ENCODE measurements around the gene FNTB.

The FNTB gene, protein sequence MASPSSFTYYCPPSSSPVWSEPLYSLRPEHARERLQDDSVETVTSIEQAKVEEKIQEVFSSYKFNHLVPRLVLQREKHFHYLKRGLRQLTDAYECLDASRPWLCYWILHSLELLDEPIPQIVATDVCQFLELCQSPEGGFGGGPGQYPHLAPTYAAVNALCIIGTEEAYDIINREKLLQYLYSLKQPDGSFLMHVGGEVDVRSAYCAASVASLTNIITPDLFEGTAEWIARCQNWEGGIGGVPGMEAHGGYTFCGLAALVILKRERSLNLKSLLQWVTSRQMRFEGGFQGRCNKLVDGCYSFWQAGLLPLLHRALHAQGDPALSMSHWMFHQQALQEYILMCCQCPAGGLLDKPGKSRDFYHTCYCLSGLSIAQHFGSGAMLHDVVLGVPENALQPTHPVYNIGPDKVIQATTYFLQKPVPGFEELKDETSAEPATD

DNA sequence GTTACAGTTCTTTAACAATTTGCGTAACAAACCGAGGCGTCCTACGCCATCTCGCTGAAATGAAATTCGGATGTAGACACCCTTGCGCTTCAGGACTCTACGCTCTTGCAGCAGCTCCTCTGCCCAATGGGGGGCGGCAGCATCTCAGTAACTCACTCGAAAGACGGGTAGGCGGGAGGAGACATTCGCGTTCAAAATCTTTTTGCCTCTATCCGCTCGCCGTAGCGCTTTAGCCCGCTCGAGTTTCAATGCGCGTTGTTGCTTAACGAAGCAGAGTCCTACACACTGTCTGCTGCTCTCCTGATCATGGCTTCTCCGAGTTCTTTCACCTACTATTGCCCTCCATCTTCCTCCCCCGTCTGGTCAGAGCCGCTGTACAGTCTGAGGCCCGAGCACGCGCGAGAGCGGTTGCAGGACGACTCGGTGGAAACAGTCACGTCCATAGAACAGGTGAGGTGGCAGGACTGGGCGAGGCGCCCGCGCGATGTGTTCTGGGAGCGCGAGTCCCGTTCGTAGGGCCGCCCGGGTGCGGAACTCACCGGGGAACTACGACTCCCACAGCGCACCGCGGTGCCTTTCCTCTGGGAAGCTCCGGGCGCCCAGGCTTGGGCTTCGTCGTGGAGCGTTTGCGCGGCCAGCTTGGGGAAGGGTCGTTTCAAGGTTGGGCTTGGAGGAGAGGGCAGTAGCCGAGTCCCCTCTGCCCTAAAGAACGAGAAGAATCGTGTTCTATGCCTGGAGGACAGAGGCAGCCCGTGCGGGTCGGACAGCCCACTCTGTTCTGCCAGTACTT, at the start of gene FNTB:
TSS of gene FNTB (plus strand) at position 248 of the 790 bp plus-strand sequence. CDS start at position 307, 59 bp downstream.
- DNase-seq (ENCODE audit: low read depth in 2 of 2), result peak; percentile 85 to 90

DNA sequence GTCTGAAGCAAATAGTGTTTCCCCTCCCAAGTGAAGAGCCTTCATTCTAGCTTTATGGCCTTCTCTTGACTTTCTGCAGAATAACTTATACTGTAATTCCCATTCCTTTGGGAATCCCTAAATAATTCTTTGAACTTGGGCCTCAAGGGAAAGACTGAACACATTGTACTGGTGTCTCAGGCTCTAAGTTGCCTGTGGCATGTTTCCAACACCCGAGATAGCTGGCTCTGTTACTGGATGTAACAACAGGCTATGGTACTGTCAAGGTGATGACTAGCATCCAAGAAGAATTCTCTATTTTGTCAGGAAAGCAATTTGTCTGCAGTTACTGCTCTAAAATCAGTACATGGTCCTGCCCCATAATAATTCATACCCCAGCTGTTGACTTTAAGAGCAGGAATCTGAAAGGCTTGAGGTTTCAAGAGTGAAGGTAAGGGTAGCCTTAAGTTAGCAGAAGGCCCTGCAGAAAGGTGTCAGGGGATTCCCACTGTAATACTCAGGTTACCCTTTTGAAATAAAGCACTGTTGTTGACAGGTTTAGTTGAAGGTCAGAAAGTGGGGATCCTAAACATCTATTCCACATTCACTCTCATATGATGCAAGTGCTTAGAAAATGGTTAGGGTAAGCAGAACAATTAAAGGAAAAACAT, 49.4 kb upstream of the FNTB start:
- DNase-seq (ENCODE audit: low read depth in 2 of 2), result no peak

DNA sequence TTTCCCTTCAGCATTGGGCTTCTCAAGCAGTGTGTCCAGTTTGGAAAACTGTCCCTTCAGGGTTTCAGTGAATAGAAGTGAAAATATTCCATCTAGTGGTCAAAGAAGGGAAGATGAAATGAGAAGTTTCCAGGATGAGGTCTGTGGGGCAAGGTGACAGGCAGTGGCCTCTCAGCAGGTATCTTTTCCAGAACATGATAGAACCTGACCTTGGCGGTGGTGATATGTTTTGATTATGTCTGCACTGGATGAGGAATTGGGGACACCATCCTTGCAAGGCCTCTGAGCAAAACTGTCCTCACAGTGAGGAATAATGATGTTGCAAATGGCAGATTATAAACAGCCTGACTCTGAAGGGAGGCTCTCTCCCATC, 48.9 kb upstream of the FNTB start:
- DNase-seq (ENCODE audit: low read depth in 2 of 2), result no peak

DNA sequence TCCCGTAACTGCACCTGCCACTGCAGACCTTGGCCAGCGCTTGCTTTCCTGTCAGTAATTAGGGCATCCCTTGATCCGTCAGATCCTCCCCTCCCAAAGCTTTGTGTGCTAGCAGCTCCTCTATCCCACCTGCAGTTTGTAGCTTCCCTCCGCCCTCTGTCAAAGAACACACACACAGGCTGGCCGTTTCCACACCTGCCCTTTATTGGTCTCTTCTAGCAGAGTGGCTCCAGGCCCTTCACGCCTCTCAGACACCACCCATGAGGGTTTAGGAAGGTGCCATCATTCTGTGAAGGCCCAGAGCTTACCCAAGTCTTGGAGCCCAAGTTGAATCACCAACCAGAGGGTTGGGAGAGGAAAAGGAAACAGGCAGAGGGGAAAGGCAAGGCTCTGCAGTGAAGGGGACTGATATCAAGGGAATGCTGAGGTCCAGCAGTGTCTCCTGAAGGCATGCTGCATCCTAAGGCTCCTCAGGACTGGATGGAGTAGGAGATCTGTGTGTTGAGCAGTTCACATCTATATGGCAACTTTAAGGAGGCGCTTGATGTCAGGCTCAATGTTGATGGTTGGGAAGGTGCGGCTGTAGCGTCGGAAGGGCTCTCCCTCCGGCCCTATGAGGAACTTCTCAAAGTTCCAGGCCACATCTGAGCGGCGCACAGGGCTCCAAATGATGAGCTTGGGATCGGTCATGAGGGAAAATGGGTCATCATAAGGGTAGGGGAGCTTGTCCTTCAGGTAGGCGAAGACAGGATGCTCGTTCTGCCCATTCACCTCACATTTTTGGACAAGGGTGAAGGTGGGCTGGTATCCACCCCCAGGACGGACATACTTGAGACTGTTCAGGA, 47.5 kb upstream of the FNTB start:
- no peak for DNase-seq (ENCODE audit: low read depth in 2 of 2)

DNA sequence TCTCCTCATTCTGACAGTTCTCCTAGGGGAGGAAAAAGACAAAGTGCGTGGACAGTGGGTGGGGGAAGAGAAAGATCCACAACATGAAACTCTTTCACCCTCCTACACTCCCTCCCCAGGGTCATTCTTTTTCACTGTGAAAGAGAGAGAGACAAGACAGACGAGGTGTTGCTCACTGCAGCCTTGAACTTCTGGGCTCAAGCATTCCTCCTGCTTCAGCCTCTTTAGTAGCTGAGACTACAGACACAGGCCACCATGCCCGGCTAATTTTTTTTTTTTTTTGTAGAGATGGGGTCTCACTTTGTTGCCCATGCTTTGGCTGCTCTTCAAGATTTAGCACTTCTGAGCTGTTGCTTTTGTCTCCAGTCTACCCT, 46.9 kb upstream of the FNTB start:
- no peak for DNase-seq (ENCODE audit: low read depth in 2 of 2)

DNA sequence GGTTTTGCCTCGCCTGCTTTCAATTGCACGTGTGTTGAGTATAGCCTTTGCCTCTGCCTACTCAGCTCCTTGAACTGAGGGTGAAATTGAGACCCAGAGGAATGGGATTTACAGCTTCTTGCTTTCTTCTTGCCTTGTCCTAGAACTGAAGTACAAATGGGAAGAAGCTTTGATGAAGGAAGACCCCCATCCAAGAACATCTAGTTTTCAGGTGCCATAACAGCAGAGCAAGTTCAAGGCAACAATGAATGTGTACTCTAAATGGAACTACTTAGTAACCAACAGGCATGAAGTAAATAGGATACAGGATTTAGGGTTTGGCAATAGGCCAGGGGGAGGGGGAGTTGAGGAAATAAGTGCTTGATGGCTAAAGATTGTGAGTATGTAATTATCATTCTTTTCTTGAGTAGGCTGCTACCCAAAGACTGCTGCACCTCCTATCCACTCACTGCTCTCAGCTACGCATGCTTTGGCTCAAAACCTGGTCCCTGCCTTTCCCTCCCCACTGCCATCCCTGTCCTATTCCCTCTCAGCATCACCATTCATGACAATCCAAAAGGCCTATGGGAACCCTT, 46.3 kb upstream of the FNTB start:
- DNase-seq (ENCODE audit: low read depth in 2 of 2), result no peak

DNA sequence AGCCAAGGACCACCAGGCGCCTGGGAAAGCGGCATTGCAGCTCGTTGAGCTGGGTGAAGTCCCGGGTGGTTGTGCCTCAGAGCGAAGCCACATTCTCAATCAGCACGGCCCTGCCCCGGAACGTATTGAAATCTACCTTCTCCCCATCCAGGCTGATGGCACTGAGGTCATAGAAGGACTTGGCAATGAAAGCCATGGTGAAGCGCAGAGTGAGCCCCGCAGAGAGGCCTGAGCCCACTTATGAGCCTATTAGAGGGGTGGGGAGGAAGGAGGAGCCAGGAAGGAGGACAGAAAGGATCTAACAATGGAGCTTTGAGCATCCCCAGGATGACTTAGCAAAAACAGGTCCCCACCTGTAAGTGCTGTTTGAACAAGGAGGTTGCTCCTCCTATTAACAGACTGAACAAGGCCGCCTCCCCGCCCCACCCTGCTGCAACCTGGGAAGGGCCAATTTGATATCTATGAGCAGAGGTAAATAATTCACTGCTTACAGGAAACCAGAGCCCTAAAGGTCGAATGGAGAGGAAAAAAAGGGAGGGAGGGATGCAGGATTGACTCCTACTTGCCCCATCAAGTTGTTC, 44.1 kb upstream of the FNTB start, which contains the start of gene GPX2:
TSS of gene GPX2 (minus strand) at position 215 of the 581 bp plus-strand sequence. CDS start at position 196, 19 bp downstream.
- DNase-seq (ENCODE audit: low read depth in 2 of 2), result no peak

DNA sequence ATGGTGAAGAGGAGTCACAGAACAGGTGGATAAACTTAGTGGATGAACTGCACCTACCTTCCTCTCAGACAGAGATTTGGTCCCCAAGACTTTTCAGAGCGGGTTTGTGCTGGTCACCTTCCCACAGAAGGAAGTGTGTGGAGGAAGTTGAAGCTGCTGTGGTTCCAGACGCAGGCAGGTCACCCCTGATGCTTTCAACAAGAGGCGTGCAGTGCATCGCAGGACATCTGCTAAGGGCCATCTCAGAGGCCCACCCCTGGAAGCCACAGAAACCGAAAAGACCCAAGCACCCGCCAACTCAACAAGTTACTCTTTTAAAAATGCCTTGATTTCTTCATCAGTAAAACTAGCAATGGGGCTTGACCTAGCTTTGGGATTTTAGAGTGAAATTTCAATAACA, 43.1 kb upstream of the FNTB start:
- DNase-seq (ENCODE audit: low read depth in 2 of 2), result no peak

DNA sequence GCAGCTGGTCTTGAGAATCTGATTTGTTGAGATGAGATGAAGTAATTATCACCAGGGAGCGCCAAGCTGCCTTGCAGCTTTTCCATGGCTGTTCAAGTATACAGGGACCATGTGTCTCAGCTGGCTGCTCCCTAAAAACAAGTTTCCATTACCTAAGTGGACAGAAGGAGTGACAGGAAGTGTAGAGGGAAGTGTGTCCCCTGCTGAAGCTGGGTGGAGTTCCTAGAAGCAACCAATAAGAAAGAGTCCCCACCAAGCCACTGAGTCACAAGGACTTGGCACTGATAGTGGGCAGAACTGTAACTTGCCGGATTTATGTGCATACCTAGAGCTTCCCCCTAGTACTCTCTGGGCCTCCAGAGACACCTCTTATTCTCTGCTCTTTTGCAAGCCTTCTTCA, 42.7 kb upstream of the FNTB start:
- no peak for DNase-seq (ENCODE audit: low read depth in 2 of 2)

DNA sequence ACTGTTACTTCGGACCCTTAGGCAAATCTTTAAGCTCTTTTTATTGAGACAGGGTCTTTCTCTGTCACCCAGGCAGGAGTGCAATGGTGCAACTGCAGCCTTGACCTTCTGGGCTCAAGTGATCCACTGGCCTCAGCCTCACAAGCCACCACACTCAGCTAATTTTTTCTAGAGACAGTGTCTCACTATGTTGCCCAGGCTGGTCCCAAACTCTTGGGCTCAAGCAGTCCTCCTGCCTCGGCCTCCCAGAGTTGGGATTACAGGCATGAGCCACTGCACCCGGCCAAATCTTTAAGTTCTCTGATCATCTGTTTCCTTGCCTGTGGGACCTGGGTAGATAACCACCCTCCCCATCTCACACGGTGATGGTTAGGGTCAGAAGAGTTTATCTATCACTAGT, 41.8 kb upstream of the FNTB start:
- no peak for DNase-seq (ENCODE audit: low read depth in 2 of 2)

DNA sequence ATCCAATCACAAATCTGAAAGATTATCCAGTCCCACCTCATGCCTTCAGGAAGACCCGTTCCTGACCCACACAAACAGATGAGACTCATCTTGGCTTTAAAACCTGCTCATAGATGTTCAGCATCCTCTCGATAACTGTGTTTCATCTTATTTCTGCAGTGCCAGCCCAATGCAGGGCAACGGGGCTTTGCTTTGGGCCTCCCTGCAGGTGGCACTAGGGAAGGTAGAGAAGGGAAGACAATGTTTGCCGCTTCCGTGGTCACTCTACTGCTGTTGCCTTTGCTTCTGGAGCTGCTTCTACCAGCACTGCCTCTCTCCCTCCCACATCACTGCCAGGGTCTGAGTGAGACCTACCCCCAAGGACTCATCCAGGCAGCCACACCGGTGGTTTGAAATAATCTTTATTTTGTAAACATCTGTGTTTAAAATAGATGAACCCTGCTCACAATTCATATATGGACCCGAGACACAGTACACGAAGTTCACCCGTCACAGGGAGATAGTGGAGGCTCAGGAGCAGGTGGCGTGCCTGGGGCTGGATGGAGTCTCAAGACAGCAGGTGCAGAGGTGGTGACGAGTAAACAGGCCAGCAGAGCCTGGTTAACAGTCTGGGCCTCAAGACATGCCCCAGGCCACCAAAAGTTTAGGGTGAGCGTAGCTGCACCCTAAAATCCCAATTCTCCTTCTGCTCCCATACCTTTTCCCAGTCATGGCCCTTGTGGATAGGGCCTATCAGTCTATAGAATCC, 41.1 kb upstream of the FNTB start:
- no peak for DNase-seq (ENCODE audit: low read depth in 2 of 2)

DNA sequence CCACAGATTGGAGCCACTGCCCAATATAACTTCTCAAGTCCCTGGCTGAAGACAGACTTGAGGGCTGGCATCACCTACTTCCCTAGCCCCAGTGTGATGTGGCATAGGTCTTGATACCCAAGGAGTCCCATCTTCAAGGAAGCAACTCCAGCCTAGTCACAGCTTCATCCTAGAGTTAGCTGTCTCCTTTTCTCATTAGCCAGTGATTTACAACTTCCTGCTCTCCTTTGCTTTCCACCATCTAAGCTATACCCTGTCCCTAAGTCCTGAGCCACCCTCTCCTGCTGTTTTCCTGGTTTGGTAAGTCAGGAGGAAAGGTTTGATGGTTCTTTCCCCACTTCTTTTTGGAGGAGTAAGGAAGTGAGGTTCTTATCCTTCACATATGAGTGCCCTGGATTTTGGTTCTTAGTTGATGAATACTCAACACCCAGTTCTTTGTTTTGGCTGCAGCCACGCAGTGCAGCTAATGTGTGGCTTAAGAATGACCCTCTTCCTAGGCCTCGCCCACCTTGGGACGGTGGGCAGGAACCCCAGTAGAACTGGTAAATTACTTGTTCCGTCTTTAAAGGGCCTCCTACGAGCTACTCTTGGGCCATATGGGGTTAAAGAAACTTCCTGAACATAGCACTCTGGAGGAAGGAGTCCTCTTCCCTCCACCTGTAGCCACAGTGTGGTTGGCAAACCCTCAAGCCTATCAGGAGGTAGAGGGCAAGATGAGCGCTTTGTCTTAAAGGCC, 40.2 kb upstream of the FNTB start:
- no peak for DNase-seq (ENCODE audit: low read depth in 2 of 2)

DNA sequence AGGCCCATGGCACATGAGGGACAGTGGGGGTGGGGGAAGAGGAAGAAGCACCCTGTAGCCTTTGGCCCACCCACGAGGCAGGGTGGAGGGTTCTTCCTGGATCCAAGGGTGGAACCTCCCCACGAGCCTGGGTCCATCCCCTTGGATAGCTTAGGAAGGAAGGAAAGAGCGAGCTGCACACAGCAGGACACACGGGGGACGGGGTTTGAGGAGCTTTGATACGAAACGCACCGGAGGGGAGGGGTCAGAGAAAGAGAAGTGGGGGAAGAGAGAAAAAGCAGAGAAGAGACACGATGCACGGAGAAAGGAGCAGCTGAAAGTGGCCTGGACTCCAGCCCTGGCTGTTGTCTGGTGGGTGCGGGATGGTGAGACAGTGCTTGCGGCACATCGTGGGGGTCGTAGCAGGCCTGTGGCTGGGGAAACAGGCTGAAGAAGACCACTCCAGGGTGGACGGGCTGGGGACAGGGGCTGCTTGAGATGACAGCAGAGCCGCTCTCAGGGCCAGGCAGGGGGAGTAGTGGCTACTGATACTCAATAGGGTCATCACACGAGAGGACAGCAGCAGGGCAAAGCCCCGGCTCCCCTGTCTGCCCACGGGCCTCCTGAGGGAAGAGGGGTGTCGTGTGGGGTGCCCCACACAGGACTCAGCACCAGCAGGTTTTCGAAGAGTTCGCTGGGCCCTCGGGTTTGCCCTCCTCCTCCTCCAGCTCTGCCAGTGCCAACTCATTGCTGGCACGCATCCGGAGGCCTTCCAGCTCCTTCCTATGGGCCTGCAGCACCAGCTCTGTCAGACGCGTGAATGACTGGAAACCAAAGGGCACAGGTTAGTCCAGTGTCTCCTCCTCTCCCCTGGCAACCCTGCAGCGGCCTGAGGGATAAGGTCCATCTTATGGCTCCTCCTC, 38.7 kb upstream of the FNTB start:
- no peak for DNase-seq (ENCODE audit: low read depth in 2 of 2)

DNA sequence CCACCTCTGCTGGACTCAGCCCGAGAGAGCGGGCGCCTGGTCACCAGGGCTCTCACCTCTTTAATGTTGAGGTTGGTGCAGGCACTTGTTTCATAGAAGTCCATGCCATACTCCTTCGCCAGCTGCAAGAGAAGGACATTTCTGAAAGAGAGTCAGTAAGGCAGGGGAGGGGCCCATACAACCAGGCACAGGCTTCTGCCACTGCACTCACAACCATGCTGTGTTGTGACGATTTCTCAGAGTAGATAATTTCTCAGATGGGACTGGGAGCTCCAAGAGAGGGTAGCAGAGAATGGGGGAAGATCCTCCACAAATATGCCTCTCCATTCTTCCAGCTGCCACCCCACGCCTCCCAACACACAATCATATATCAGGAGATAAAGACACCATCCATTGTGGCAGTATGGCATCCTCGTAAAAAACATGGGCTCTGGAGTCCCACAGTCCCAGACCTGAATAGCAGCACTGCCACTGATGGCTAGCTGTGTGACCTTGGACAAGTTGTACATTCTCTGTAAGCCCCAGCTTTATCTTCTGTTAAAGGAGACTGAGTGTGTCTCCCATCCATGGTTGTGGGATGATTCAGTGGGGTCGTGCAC, 38.0 kb upstream of the FNTB start:
- DNase-seq (ENCODE audit: low read depth in 2 of 2), result no peak

DNA sequence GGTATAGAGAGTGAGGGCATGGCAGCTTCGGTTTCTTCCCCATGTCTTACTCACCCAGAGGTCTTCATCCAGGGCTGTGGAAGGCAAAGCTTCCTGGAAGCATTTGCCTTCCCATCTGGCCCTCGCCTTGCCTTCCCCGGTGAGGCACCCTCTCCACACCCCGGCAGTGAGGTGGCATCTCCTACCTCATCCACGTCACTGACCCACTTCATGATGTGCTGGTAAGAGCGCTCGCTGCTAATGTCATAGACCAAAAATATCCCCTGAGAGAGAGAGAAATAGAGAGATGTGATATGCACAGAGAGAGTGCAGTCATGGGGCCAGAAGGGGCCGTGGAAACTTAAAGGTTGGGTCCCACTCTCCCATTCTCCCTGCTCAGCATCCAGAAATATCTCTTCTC, 35.8 kb upstream of the FNTB start:
- DNase-seq (ENCODE audit: low read depth in 2 of 2), result no peak

DNA sequence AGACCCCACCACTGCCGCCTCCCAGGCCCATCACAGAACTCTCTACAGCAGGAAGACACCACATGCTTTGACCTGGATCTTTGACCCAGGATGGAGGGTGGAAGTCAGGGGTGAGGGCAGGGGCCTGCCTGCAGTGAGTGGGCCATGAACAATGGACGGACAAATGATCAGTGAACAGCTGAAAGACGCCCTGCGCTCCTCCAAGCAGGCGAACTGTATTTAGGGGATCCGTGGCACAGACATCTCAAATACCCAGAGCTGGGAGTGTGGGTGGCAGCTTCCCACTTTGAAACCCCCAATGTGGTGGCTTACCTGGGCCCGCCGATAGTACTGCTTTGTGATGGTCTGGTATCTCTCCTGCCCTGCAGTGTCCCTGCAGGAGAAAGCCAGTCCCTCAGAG, 35.4 kb upstream of the FNTB start:
- DNase-seq (ENCODE audit: low read depth in 2 of 2), result no peak

DNA sequence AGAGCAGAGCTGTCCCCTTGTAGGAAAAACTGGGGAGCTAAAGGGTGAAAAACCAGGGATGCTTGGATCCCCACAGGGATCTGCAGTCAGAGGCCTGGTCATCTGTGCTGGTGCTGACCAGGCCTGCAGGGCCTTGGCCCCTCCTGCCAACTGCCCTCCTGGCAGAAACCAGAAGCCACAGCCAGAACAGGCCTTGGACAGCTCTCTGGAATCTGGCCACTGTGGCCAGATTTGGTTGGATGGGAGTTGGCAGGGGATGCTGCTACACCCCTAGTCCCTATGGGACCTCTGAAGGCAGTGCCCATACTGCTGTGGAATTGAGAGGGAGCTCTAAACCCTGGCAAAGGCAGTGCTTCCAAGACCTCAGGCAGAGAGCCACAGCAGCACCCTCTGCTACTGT, 35.0 kb upstream of the FNTB start:
- DNase-seq (ENCODE audit: low read depth in 2 of 2), result no peak

All from stimulated activated CD4-positive, alpha-beta T cell treated with anti-CD3 and anti-CD28 coated beads, Interleukin-4, amount 100 ng/mL, for 48 hours (primary cell).